Measurements from ENCODE around the gene FOXR1.
A peak's percentile ranks its signal among the peaks of the same experiment; 100 is the strongest.
"Not testable (repeated sequence)": the region's sequence is repeated elsewhere in the genome, so short reads cannot be mapped to it uniquely, and the experiment has no call there.

FOXR1 gene

GRCh38 chr11:118969508-118969907 lies 2.1 kb upstream of the FOXR1 start:
- not testable (repeated sequence) for H3K36me3 Mint-ChIP-seq, H3K4me1 Mint-ChIP-seq, H3K27ac Mint-ChIP-seq, ATAC-seq, H3K4me3 Mint-ChIP-seq, H3K9me3 Mint-ChIP-seq
- H3K27me3 Mint-ChIP-seq = peaks cover 36% of the 10 kb centered on the region

- H3K9me3 Mint-ChIP-seq = peaks cover 3% of the 10 kb centered on the region
- no peaks in the 10 kb centered on the region for H3K4me1 Mint-ChIP-seq
- no peak overlapping the region for H3K4me3 Mint-ChIP-seq
- H3K27ac Mint-ChIP-seq = no peak overlapping the region
- H3K36me3 Mint-ChIP-seq = no peaks in the 10 kb centered on the region
- H3K27me3 Mint-ChIP-seq = peaks cover 66% of the 10 kb centered on the region
- ATAC-seq = no peak
Measured at GRCh38 chr11:118973985-118974384, 2.4 kb downstream of the FOXR1 start.

GRCh38 chr11:118975771-118976709 lies 4.5 kb downstream of the FOXR1 start:
- Mint-ChIP-seq H3K4me3 (no peak overlapping the region), H3K4me1 (peaks cover 6% of the 10 kb centered on the region), H3K9me3 (no peaks in the 10 kb centered on the region)

GRCh38 chr11:118979434-118979833 lies 7.9 kb downstream of the FOXR1 start:
- no peaks in the 10 kb centered on the region for H3K36me3 Mint-ChIP-seq
- peaks cover 57% of the 10 kb centered on the region for H3K27me3 Mint-ChIP-seq
- no peak for ATAC-seq
- no peak overlapping the region for H3K27ac Mint-ChIP-seq
- H3K4me1 Mint-ChIP-seq = peaks cover 6% of the 10 kb centered on the region
- H3K9me3 Mint-ChIP-seq = no peaks in the 10 kb centered on the region
- H3K4me3 Mint-ChIP-seq = no peak overlapping the region

More at GRCh38 chr11:118975771-118976709, 4.5 kb downstream of the FOXR1 start:
- ATAC-seq = no peak
- H3K36me3 Mint-ChIP-seq = no peaks in the 10 kb centered on the region
- no peak overlapping the region for H3K27ac Mint-ChIP-seq
- H3K27me3 Mint-ChIP-seq = peaks cover 69% of the 10 kb centered on the region

- H3K4me3 Mint-ChIP-seq = no peak overlapping the region
- peaks cover 6% of the 10 kb centered on the region for H3K4me1 Mint-ChIP-seq
- H3K27ac Mint-ChIP-seq = no peak overlapping the region
- no peaks in the 10 kb centered on the region for H3K36me3 Mint-ChIP-seq
- H3K27me3 Mint-ChIP-seq = peaks cover 48% of the 10 kb centered on the region
- ATAC-seq = no peak
- H3K9me3 Mint-ChIP-seq = no peaks in the 10 kb centered on the region
Measured at GRCh38 chr11:118980191-118980881, 8.8 kb downstream of the FOXR1 start.

- peaks cover 14% of the 10 kb centered on the region for H3K27me3 Mint-ChIP-seq
- H3K4me1 Mint-ChIP-seq, H3K4me3 Mint-ChIP-seq, ATAC-seq, H3K9me3 Mint-ChIP-seq, H3K36me3 Mint-ChIP-seq, H3K27ac Mint-ChIP-seq: not testable (repeated sequence)
Measured at GRCh38 chr11:118984337-118984736, 12.8 kb downstream of the FOXR1 start.

- Mint-ChIP-seq H3K9me3 (no peaks in the 10 kb centered on the region), H3K27me3 (peaks cover 10% of the 10 kb centered on the region), H3K36me3 (no peaks in the 10 kb centered on the region), H3K4me3 (no peak overlapping the region), H3K4me1 (peaks cover under 1% of the 10 kb centered on the region), H3K27ac (no peak overlapping the region)
- no peak for ATAC-seq
Measured at GRCh38 chr11:118984825-118985224, 13.3 kb downstream of the FOXR1 start.

- H3K36me3 Mint-ChIP-seq = peaks cover 14% of the 10 kb centered on the region
- no peaks in the 10 kb centered on the region for H3K27me3 Mint-ChIP-seq
- no peak overlapping the region for H3K4me3 Mint-ChIP-seq
- H3K27ac Mint-ChIP-seq = no peak overlapping the region
- no peak for ATAC-seq
- H3K4me1 Mint-ChIP-seq = no peaks in the 10 kb centered on the region
- no peaks in the 10 kb centered on the region for H3K9me3 Mint-ChIP-seq
Measured at GRCh38 chr11:118988280-118988679, 16.7 kb downstream of the FOXR1 start.

GRCh38 chr11:118991486-118992038 lies 20.0 kb downstream of the FOXR1 start:
- ATAC-seq, H3K27ac Mint-ChIP-seq, H3K4me1 Mint-ChIP-seq, H3K9me3 Mint-ChIP-seq, H3K4me3 Mint-ChIP-seq, H3K27me3 Mint-ChIP-seq: not testable (repeated sequence)
- peaks cover 14% of the 10 kb centered on the region for H3K36me3 Mint-ChIP-seq

GRCh38 chr11:118996926-118997626 lies 25.5 kb downstream of the FOXR1 start:
- H3K36me3 Mint-ChIP-seq = peaks cover 18% of the 10 kb centered on the region
- peak overlapping the region; percentile 94 for H3K27ac Mint-ChIP-seq
- H3K4me1 Mint-ChIP-seq = peaks cover 41% of the 10 kb centered on the region
- ATAC-seq = peak; percentile 45
- H3K4me3 Mint-ChIP-seq = peak overlapping the region; percentile 100
- H3K9me3 Mint-ChIP-seq = no peaks in the 10 kb centered on the region
- H3K27me3 Mint-ChIP-seq = no peaks in the 10 kb centered on the region

- Mint-ChIP-seq H3K27me3 (no peaks in the 10 kb centered on the region), H3K9me3 (no peaks in the 10 kb centered on the region), H3K36me3 (peaks cover 20% of the 10 kb centered on the region), H3K27ac (peak within 1 kb of the TSS; percentile 94), H3K4me3 (peak within 1 kb of the TSS; percentile 100), H3K4me1 (peaks cover 41% of the 10 kb centered on the region)
- peak; percentile 99 for ATAC-seq
Measured at GRCh38 chr11:118997627-118998387, 26.2 kb downstream of the FOXR1 start, which contains the start of gene CENATAC. Gene CENATAC (plus strand): TSS chr11:118998138. CDS start chr11:118998198, 60 bp downstream.

GRCh38 chr11:118998388-118998717 lies 26.8 kb downstream of the FOXR1 start:
- no peak for ATAC-seq
- peak overlapping the region; percentile 100 for H3K4me3 Mint-ChIP-seq
- H3K27ac Mint-ChIP-seq = peak overlapping the region; percentile 94
- H3K36me3 Mint-ChIP-seq = peaks cover 25% of the 10 kb centered on the region
- H3K9me3 Mint-ChIP-seq = no peaks in the 10 kb centered on the region
- H3K27me3 Mint-ChIP-seq = no peaks in the 10 kb centered on the region
- H3K4me1 Mint-ChIP-seq = peaks cover 41% of the 10 kb centered on the region

- H3K27me3 Mint-ChIP-seq = no peaks in the 10 kb centered on the region
- H3K4me1 Mint-ChIP-seq = peaks cover 41% of the 10 kb centered on the region
- H3K36me3 Mint-ChIP-seq = peaks cover 30% of the 10 kb centered on the region
Measured at GRCh38 chr11:118998822-118999221, 27.3 kb downstream of the FOXR1 start.

GRCh38 chr11:119000906-119001305 lies 29.3 kb downstream of the FOXR1 start:
- Mint-ChIP-seq H3K9me3 (no peaks in the 10 kb centered on the region), H3K4me1 (peaks cover 41% of the 10 kb centered on the region), H3K36me3 (peaks cover 31% of the 10 kb centered on the region), H3K4me3 (no peak overlapping the region), H3K27ac (no peak overlapping the region), H3K27me3 (no peaks in the 10 kb centered on the region)
- ATAC-seq = no peak

More at GRCh38 chr11:118998822-118999221, 27.3 kb downstream of the FOXR1 start:
- peak overlapping the region; percentile 94 for H3K27ac Mint-ChIP-seq
- no peak for ATAC-seq
- H3K9me3 Mint-ChIP-seq = no peaks in the 10 kb centered on the region
- peak overlapping the region; percentile 100 for H3K4me3 Mint-ChIP-seq

Measured in stimulated activated memory B cell treated with anti-CD40 and anti-IgM and Interleukin-4, amounts not matched to agents 10 μg/mL and 1 μg/mL and 100 μg/mL, for 72 hours (primary cell).